ENCODE results near the gene RSPH1.

The RSPH1 gene

GRCh38 chr21:42451941-42452340, 44.1 kb downstream of the RSPH1 start:
- no peak for DNase-seq (ENCODE audit: low read depth in 2 of 2)

- DNase-seq (ENCODE audit: low read depth in 2 of 2): no peak
Observed at GRCh38 chr21:42448686-42449085, 47.3 kb downstream of the RSPH1 start.

DNA sequence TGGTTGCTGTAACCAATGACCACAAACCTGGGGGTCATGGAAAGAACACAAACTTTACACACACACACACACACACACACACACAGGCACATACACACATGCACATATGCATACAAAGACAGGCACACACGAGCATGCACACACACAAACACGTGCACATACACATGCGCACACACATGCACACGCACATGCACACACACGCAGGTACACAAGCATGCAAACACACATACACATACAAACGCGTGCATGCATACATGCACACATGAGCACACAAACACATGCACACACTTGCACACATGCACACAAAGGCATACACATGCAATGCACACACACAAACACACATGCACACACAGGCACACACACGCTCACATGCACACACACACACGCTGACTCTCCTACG, 48.3 kb downstream of the RSPH1 start:
- no peak for DNase-seq (ENCODE audit: low read depth in 2 of 2)

GRCh38 chr21:42447182-42447581, 48.8 kb downstream of the RSPH1 start:
- DNase-seq (ENCODE audit: low read depth in 2 of 2): no peak

GRCh38 chr21:42446531-42446930, 49.5 kb downstream of the RSPH1 start:
- DNase-seq (ENCODE audit: low read depth in 2 of 2): no peak

- DNase-seq (ENCODE audit: low read depth in 2 of 2): no peak
Observed at GRCh38 chr21:42445311-42445710, 50.7 kb downstream of the RSPH1 start.

DNA sequence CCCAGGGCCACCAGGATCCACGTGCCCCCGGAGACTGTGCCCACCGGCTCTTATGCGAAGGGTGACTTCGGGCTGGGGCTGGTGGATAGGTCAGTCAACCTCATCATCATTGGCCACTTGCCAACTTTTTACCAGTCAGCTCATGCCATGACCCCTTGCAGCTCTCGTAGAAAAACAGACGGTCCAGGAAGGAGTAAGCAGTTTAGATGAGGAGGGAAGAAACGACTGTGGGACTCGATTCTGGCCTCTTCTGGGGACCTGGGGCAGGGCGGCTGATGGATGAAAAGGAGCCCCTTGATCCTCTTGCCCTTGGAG, 51.3 kb downstream of the RSPH1 start:
- no peak for DNase-seq (ENCODE audit: low read depth in 2 of 2)

GRCh38 chr21:42443876-42444744, 51.9 kb downstream of the RSPH1 start:
- DNase-seq (ENCODE audit: low read depth in 2 of 2): no peak

- no peak for DNase-seq (ENCODE audit: low read depth in 2 of 2)
Observed at GRCh38 chr21:42443181-42443785, 52.7 kb downstream of the RSPH1 start.

DNA sequence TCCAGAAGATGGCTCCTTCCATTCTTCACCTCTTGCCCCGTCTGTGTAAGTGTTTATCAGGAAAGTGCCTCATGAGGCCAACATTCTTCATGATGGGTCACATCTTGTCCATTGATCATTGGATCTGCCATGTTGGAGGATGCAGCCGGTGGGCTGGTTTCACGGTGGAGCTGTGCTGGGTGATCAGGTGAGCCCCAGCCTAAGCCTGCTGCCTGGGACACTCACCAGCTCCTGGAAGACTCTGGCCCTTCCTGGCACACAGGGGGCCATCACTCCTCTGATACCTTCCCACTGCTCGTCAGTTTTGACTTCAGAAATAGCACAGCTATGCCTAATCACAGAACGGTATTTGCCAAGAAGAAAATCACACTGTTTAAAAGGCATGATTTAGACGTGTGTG, 54.1 kb downstream of the RSPH1 start:
- DNase-seq (ENCODE audit: low read depth in 2 of 2): no peak

DNA sequence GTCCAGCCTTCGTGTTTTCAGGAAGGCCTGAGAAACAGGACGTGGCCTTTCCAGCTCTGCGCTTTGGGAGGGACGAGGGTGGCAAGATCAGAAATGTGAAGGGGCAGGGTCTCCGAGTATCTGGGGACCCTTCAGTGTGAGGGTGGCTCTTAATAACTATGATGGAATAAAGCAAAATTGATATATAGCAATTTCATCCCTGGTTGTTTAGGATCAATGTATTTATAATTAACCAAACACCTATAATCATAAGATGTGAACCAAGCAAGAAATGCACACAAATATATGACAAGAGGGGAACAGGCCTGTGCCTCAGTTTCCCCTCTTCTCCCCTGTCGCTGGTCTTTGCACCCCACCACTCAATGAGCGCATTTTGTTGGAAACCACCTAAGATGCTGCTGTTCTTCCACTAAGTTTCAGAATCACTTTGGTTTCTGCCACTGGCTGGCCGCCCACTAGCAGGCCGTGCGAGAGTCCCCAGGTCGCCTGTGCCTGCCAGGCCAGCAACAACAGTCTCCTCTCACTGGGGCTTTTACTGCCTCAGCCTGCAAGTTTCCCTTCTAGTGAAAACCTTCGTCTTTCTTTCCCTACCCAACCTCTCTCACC, 55.7 kb downstream of the RSPH1 start:
- no peak for DNase-seq (ENCODE audit: low read depth in 2 of 2)

DNA sequence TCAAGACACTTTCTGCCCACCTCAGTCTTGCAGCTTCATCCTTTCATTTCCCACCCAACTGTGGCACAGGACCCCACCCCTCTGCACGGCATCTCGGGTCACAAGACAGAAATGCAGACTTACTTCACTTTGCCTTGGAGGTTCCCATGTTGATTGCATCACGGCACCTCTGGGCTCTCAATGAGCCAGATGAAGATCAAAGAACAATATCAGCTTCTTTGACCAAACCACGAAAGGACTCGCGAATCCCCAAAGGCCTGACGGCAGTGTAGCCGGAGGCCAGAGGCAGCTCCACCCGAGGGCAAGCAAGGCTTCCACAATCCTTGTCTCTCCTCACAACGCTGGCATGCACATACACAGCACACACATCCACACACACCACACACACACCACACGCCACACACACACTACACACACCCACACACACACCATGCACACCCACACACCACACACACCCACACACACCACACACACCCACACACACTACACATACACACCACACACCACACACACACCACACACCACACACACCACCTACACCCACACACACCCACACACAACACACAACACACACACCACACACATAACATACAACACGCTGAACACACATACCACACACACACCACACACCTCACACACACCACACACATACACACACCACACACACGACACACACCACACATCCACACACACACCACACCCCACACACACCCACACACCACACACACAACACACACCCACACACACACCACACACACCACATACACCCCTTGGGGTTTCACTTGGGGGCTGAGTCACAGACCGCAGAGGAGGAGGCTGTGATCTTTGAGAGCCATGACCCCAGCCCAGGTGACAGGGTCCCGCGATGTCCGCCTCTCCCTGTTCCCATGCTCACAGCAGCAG, 56.5 kb downstream of the RSPH1 start:
- peak; percentile 53 to 64 for DNase-seq (ENCODE audit: low read depth in 2 of 2)

DNA sequence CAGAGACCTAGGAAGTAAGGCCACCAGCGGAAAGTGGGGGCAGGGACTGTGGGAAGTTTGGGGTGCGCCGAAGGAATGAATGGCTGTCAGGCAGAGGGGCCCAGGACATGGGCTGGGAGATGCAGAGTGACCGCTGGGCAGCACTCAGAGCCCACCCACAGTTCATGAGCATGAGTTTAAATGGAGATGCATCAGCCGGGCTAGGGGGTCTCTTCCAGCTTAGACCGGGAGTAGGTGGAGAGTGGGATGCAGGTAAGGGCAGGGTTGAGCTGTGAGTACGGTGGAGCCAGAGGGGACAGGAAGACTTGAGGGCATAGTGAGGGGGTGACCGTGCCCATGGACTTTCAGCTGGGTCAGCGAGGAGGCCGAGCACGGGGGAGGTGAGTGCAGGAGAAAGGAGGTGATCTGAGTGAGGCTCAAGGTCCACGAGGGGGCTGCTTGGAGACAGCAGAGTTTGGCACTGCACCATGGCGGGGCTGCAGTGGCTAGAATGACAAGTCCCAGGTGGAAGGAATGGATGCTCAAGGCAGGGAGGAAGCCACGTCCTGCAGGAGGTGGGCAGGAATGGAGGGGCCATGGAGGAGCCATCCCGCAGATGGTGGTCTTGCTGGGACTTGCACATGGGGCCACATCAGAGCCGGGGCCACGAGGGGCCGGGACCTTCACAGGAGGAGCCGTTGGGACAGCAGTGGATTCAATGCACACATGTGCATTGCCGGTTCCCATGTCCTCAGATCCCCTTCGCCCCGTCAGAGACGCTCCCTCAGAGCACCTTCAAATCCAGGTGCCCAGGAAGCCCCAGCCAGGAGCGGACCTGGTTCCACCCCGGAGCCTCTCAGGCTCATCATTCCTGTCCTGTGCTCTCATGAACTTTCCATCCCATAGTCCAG, 57.5 kb downstream of the RSPH1 start:
- no peak for DNase-seq (ENCODE audit: low read depth in 2 of 2)

DNA sequence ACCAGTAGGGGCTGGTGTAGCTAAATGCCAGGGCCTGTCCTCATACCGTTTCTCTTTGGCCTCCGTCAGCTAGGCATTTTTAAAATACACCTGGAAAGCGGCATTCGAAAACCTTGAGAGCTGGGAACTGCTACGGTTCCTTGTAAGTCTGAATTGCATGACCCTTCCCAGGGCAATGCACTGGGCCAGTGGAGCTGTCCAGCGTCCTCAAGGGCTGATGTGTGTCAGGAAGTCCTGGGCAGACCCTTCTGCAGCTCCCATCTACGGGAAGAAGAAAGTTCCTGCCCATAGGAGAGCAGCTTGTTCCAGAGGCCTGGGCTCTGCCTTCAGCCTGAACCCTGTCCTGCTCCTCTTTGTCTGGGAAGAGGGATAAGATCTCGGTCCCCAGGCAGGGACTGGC, 58.2 kb downstream of the RSPH1 start:
- DNase-seq (ENCODE audit: low read depth in 2 of 2): no peak

DNA sequence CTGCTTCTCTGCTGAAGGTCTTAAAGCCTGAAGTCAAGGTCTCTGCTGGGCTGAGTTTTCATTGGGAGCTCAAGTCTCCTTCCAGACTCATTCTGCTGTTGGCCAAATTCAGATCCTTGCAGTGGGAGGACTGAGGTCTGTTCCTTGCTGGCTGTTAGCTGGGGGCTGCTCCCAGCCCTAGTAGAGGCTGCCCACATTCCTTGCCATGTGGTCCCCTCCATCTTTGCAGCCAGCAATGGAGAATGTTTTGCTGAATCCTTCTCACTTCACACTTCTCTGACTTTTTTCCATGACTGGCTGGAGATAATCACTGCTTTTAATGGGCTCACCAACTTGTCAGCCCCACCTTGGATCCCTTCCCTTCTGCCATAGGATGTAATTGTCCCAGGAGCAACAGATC, 59.1 kb downstream of the RSPH1 start:
- DNase-seq (ENCODE audit: low read depth in 2 of 2): no peak

GRCh38 chr21:42435833-42436232, 60.2 kb downstream of the RSPH1 start:
- no peak for DNase-seq (ENCODE audit: low read depth in 2 of 2)

- DNase-seq (ENCODE audit: low read depth in 2 of 2): no peak
Observed at GRCh38 chr21:42435401-42435800, 60.6 kb downstream of the RSPH1 start.

DNA sequence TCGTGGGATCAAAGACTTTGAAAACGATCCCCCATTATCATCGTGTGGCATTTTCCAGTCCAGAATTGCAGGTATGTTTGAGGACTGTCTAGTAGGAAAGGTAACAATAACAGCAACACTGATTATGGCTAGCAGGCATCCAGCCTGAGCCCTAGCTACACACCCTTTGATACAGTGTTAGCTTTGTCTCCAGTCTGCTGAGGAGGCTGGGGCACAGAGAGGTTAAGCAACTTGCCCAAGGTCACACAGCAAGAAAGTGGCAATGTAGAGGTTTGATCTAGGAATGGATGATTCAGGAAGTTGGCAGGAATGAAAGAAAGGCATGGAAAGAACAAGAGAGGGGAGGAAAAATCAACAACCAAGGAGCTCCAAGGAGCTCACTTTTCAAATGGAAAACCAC, 61.1 kb downstream of the RSPH1 start:
- no peak for DNase-seq (ENCODE audit: low read depth in 2 of 2)

DNA sequence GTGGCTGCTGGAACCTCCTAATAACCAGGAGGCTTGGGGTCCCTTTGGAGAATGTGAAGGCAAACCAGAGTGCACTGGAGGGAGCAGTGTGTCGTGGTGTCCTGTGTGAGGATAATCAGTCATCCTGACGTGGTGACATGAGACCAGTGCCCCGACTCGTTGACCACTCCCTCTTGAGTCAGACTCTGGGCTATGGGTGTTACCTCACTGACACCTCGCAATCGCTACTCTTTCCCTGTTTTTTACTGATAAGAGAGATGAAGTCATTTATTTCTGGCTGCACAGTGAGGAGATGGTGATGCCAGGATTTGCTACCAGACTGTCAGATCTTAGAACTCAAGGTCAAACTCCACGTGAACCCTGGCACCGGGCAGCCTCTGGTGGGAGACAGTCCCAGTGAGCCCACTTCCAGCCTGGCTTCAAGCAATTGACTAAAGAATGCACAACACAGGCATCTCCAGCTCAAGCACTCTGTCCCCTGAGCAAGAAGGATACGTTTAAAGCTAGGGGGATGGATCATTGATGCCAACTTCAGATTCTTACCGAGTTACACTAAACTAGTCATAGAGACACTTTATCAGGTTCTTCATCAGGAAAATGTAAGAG, 62.0 kb downstream of the RSPH1 start:
- DNase-seq (ENCODE audit: low read depth in 2 of 2): no peak

DNA sequence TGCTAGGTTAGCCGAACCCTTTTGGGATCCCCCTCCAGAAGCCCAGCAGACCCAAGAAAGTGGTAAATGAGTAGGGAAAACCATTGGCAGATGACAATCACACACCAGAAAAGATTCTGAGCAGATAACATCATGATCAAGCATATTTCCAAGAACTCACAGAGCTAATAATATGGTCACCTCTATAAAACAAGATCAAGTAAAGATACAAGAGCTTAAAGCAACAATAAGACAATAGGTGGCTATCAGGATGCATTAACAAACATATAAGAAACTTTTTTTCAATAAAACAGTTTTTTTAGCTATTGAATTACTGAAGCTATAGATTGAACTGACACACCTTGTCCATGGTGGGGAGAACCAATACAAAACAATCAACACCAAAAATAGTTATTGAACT, 63.3 kb downstream of the RSPH1 start:
- no peak for DNase-seq (ENCODE audit: low read depth in 2 of 2)

GRCh38 chr21:42431196-42431595, 64.8 kb downstream of the RSPH1 start:
- no peak for DNase-seq (ENCODE audit: low read depth in 2 of 2)
